DMS 273 (cell line): ENCODE data around the gene TEN1.
A peak's percentile ranks its signal among the peaks of the same experiment; 100 is the strongest.

Experiments
- DNase-seq: peaks from one replicate; lab custom pipeline; 2025; ENCODE audit not compliant: unreplicated experiment; lab: John Stamatoyannopoulos, UW

TEN1 gene

DNA sequence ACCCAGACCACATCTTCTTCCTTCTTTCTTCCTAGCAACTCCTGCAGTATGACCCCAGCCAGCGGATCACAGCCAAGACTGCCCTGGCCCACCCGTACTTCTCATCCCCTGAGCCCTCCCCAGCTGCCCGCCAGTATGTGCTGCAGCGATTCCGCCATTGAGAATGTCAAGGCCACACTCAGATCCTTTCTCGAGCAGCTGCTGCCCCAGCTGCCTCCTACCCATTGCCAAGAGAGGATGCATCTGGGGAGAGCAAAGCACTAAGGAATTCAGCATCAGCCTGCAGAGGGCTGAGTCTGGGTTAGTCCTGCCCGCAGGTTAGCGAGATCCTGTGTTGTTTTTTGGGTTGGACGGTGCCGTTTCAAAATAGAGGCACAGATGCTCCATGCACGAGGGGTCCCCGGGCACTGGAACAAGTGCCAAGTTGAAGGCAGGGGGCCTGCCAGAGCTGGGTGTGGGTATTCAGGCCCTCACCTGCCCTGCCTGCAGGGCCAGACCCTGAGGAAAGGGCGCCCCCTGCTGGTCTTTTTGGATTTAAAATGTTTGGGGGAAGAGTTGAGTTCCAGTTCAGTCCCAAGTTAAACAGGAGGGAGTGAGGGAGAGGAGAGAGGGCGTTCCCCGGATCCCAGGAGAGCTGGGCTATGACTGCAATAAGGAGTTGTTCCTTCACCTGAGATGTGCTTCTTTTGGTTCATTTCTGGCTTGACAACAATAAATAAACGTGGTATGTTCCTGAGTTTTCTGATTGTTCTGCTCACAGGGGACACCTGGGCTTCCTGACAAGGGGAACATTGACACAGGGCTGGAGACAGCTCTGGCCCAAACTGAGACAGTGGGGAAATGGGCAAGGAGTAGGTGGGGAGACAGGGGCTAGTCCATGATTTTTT lies 26.5 kb downstream of the TEN1 start:
- DNase-seq = peak; percentile 98

- no peak for DNase-seq
Observed at GRCh38 chr17:76007131-76007849, 28.2 kb downstream of the TEN1 start.

- no peak for DNase-seq
Observed at GRCh38 chr17:76007850-76008165, 28.8 kb downstream of the TEN1 start.

DNA sequence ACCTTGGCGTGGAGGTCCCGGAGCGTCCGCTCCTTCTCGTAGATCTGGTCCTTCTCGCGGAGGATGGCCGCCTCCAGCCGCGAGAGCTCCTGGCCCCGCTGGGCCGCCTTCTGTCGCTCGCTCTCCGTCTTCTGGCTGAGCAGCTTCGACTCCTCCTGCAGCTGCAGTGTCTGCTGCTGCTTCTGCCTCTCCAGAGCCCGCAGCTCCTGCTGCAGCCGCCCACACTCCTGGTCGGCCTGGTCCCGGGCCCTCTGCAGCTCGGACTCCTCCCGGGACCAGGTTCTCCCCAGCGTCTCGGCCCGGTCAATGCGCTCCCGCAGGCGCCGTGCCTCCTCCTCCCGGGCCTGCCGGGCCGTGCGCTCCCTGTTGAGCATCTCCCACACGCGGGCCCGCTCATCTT lies 29.2 kb downstream of the TEN1 start:
- no peak for DNase-seq

GRCh38 chr17:76008630-76009425 lies 29.8 kb downstream of the TEN1 start:
- no peak for DNase-seq

- no peak for DNase-seq
Observed at GRCh38 chr17:76009447-76009846, 30.4 kb downstream of the TEN1 start.

- DNase-seq = no peak
Observed at GRCh38 chr17:76009969-76010661, 31.1 kb downstream of the TEN1 start.

DNA sequence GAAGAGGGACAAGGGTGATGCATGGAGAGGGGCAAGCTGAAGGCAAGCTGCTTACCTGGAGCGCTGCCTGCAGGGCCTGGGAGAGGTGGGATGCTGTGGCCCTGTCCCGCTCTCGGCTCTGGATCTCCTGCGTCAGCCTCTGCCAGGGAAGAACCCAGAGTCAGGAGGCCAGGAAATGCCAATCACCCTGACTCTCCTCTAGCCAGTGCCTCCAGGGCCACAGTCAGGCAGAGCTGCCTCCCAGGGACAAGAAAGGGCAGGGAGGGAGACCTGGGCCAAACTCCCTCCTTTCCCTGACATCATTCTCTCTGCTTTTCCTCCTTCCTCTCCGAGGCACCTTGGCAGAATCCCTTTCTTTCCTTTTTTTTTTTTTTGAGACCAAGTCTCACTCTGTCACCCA lies 32.9 kb downstream of the TEN1 start:
- no peak for DNase-seq

GRCh38 chr17:76013377-76013932 lies 34.4 kb downstream of the TEN1 start:
- DNase-seq = no peak

DNA sequence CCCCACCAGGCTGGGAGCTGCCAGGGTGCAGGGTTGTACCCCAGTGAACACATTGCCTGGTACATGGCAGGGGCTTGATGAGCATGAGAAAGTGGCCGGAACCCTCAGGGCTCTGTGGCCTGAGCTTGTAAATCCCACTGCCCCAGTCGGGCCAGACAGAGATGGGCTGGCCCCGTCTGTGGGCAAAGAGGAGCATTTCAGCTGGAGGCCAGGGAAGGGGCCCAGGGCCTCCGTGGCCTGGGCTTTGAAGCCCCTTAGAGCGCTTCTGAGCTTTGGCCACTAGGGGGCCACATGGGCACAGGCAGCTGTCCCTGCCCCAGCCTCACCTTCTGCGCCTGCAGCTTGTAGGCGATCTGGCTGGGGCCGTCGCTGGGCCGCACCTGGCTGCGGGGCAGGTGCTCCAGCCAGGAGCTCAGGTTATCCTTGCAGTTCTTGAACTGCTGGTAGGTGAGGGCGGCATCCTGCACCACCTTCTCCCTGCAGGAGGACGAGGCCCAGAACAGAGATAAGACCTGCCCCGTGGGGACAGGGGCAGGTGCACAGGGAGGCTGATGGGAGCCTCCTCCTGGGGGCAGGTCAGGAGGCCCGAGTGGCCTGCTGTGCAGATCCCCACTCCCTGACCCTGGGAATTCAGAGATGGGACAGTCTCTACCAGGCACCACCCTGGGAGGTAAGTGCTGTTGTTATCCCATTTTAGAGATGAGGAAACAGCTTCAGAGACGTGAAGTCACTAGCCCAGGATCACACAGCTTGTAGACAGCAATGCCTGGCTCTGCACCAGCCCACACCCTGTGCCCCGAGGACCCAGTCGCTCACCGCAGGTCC lies 35.3 kb downstream of the TEN1 start:
- peak; percentile 93 for DNase-seq

GRCh38 chr17:76014925-76015261 lies 35.9 kb downstream of the TEN1 start:
- DNase-seq = peak; percentile 81

- DNase-seq = no peak
Observed at GRCh38 chr17:76017481-76018339, 38.7 kb downstream of the TEN1 start.

DNA sequence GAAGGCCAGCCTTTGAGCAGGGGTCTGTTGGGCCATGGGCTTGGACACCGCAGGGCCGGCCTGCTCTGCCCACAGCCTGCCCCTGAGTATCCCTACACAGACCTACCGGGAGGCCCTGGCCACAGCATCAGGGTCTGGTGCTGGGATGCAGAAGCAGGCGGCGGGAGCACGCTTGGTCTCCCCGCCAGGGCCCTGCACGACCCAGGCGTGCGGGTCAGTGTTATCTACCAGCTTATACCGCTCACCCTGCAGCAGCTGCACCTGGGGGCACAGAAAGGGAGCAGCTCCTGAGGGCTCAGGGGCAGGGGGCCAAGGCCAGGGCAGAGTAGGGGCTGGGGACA lies 39.3 kb downstream of the TEN1 start:
- no peak for DNase-seq

GRCh38 chr17:76018801-76019200 lies 39.8 kb downstream of the TEN1 start:
- DNase-seq = no peak

- DNase-seq = no peak
Observed at GRCh38 chr17:76019833-76020467, 40.9 kb downstream of the TEN1 start.

DNA sequence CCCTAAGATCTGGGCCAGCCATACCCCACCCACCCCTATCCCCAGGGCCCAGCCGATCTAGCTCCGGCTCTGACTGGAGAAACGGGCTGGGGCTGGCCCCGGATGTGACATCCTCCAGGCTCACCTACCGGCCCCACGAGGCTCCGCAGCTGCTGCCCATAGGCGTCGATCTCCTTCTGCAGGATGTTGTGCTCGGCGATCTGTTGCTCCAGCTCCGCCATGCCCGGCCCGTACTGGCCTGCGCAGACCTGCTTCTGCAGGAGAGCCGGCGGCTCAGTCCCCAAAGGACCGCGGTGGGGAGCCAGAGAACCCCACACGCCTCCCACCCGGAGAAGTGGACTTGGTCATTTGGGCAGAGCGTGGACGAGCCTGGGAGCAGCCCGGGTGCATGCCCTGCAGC lies 43.2 kb downstream of the TEN1 start:
- DNase-seq = no peak

DNA sequence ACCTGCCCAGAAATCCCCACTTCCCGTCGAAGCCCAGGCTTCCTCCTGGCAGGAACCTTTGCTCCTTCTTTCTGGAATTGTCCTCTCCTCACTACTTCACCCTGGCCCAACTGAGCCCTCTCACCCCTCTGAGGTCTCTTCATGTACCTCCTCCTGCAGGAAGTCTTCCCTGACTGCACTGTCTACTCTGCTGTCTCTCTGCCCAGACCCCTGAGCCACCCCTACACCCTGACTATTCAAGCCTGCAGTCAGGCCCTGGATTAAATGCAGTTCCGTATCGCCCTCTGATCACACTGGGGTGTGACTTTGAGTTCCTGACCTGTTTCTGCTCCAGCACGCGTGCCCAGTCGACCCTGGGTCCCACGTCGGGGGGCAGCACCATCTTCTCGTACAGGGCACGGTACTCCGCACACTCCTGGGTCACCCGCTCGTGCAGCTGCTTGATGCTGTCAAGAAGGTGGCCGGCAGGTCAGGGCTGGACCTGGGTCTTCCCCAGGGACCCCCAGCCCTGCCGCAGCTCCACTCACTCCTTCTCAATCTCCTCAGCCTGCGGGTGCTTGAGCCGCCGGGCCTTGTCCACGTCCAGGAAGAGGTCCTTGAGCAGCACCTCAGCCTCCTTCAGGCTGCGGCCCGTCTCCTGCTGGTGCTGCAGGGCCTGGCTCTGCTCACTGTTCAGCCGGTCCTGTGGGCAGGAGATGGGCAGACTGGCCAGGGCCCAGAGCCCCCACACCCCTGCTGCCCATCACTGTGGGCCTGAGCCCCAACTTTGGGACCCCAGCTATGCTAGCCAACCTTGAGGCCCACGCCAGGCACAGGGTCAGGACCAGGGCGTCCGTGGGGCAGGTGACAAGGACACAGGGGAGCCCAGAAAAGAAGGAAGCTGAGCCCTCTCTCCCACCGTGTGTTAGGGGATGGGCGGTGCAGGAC lies 44.2 kb downstream of the TEN1 start:
- no peak for DNase-seq

- no peak for DNase-seq
Observed at GRCh38 chr17:76023900-76024237, 44.8 kb downstream of the TEN1 start.
